T-helper 2 cell treated with Interferon-gamma antibody and Interleukin-4, amounts not matched to agents 5 μg/mL and 100 μg/mL, for 36 hours (primary cell): ENCODE data around the gene DGCR2.
"Not testable (repeated sequence)": the region's sequence is repeated elsewhere in the genome, so short reads cannot be mapped to it uniquely, and the experiment has no call there.

Experiments used
- DNase-seq: peaks from one replicate; pipeline ENCODE4 v3.0.0; 2021; ENCODE audit warnings: low spot score
- H3K27ac Mint-ChIP-seq: one replicate; pipeline ENCODE4 v1.8.0; 2021; ENCODE audit warnings: mild to moderate bottlenecking, mixed read lengths
- H3K27me3 Mint-ChIP-seq: one replicate; pipeline ENCODE4 v1.8.0; 2021; ENCODE audit warnings: low read depth, mixed read lengths
- H3K36me3 Mint-ChIP-seq: one replicate; pipeline ENCODE4 v1.8.0; 2021; ENCODE audit warnings: low read depth, mixed read lengths
- H3K4me1 Mint-ChIP-seq: one replicate; pipeline ENCODE4 v1.8.0; 2021; ENCODE audit warnings: low read depth, mixed read lengths
- H3K4me3 Mint-ChIP-seq: one replicate; pipeline ENCODE4 v1.8.0; 2022; ENCODE audit warnings: mild to moderate bottlenecking, moderate library complexity, mixed read lengths
- H3K9me3 Mint-ChIP-seq: one replicate; pipeline ENCODE4 v1.8.0; 2021; ENCODE audit warnings: mixed read lengths

Gene DGCR2

DNA sequence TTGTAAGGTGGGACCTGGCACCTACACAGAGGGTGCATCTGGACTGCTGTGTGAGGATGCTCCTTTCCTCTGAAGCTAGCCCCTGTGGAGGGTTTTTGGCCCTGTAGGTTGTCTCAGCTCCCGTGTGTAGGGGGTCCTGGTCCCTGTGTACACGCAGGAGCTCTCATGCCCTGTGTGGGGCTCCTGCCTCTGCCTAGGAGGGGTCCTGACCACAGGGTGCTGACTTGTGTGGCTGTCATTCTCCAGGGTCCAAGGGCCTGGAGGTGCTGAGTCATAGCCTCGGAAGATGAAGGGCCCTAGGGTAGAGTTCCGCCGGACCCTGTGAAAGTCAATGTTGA, 88.7 kb downstream of the DGCR2 start:
- H3K27me3 Mint-ChIP-seq = peaks cover 13% of the 10 kb centered on the region
- H3K4me1 Mint-ChIP-seq, H3K9me3 Mint-ChIP-seq, DNase-seq, H3K36me3 Mint-ChIP-seq, H3K4me3 Mint-ChIP-seq, H3K27ac Mint-ChIP-seq: not testable (repeated sequence)

GRCh38 chr22:19032898-19033567, 89.2 kb downstream of the DGCR2 start:
- not testable (repeated sequence) for H3K27ac Mint-ChIP-seq, H3K4me3 Mint-ChIP-seq, H3K9me3 Mint-ChIP-seq, H3K36me3 Mint-ChIP-seq, DNase-seq, H3K4me1 Mint-ChIP-seq
- H3K27me3 Mint-ChIP-seq = peaks cover 17% of the 10 kb centered on the region

GRCh38 chr22:19032156-19032785, 89.9 kb downstream of the DGCR2 start:
- H3K4me3 Mint-ChIP-seq, H3K36me3 Mint-ChIP-seq, H3K4me1 Mint-ChIP-seq, H3K27ac Mint-ChIP-seq, DNase-seq, H3K9me3 Mint-ChIP-seq: not testable (repeated sequence)
- H3K27me3 Mint-ChIP-seq = peaks cover 17% of the 10 kb centered on the region

DNA sequence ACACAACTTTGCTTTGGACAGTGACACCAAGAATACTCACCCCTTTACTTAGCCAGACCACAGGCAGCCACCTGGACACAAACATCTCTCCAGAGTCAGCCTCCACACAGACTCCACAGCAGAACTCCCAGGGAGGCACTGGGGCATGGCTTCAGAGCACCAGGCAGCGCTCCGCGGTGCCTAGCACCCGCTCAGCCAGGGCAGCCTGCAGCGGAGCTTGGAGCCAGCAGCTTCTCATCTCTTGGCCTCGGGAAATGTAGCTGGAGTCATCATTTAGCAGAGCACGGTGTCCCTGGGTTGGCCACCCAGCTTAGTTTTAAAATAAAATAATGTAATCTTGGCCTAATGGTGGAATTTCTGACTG, 91.3 kb downstream of the DGCR2 start:
- not testable (repeated sequence) for DNase-seq, H3K4me1 Mint-ChIP-seq, H3K4me3 Mint-ChIP-seq, H3K9me3 Mint-ChIP-seq, H3K36me3 Mint-ChIP-seq, H3K27ac Mint-ChIP-seq
- peaks cover 20% of the 10 kb centered on the region for H3K27me3 Mint-ChIP-seq

DNA sequence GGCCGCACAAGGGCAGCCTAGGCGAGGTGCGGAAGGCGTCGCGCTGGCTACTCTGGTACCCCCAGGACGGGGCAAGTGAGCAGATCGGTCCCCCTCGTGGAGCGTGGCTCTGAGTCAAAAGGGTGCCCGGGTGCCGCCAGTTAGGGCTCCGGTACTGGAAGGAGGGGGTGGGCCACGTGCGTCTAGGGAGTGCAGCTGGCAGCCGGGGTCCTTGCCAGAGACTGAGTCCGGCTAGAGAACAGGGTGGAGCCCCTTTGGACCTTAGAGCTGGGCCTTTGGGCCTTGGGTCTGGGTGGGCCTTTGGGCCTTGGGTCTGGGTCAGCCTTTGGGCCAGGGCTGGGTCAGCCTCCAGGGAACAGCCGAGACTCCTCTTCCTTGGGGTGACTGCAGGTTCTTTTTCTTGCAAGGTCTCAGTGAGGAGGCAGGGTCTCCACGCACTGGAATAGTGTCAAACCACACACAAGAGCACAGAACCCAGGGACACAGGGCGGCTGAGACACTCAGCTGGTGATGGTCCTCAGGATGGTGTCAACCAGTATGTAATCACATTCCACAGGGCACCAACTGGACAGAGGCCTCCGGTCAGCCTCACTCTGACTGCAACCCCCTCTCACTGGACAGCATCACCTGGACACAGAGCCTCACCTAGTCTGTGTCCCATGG, 91.9 kb downstream of the DGCR2 start:
- not testable (repeated sequence) for H3K4me3 Mint-ChIP-seq, H3K27ac Mint-ChIP-seq, H3K36me3 Mint-ChIP-seq, H3K4me1 Mint-ChIP-seq, H3K9me3 Mint-ChIP-seq, DNase-seq
- peaks cover 20% of the 10 kb centered on the region for H3K27me3 Mint-ChIP-seq

DNA sequence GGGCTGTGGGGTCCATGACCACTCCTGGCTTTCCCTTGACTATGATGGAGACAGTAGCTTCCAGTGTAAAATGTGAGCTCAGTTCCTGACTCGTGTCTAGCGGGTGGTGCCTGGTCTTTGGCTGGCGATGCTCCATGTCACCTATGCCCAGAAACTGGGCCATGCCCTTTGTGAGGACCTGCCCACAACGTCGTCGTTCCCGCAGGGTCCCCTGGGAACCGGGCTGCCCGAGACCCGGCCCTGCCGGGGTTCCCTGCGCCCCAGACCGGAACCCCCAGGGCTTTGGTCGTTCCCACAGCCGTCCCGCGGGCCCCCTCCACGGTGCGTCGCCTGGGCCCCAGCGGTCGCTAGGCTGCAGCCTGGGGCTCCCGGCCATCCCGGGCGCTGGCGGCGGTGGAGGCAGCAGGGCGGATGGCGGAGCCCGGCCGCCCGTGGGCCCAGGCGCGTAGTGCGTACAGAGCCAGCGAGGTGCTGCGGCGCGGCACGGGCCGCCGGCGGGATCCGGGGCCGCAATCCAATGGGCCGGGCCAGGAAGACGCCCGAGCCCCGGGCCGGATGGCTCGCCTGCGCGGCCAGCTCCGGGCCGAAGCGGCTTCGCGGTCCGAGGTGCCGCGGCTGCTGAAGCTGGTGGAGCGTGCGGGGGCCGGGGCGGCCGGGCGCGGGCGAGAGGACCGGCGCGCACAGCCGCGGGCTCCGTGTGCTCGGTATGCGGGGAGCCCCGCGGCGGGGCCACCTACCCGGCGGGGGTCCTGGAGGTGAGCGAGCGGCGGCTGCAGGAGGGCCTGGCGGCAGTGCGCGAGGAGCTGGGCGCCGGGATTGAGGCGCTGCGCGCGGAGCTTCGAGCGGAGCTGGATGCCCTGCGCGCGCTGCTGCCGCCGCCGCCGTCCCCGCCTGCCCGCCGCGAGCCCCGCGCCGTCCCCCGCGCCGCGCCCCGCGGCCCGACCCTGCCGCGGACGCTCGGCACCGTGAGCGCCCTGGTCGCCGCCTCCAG, 92.8 kb downstream of the DGCR2 start:
- H3K4me1 Mint-ChIP-seq, H3K36me3 Mint-ChIP-seq, DNase-seq, H3K27ac Mint-ChIP-seq, H3K4me3 Mint-ChIP-seq, H3K9me3 Mint-ChIP-seq: not testable (repeated sequence)
- peaks cover 20% of the 10 kb centered on the region for H3K27me3 Mint-ChIP-seq

GRCh38 chr22:19028060-19028455, 94.2 kb downstream of the DGCR2 start:
- H3K9me3 Mint-ChIP-seq, H3K4me1 Mint-ChIP-seq, H3K36me3 Mint-ChIP-seq, H3K27ac Mint-ChIP-seq, H3K4me3 Mint-ChIP-seq, DNase-seq: not testable (repeated sequence)
- peaks cover 20% of the 10 kb centered on the region for H3K27me3 Mint-ChIP-seq

DNA sequence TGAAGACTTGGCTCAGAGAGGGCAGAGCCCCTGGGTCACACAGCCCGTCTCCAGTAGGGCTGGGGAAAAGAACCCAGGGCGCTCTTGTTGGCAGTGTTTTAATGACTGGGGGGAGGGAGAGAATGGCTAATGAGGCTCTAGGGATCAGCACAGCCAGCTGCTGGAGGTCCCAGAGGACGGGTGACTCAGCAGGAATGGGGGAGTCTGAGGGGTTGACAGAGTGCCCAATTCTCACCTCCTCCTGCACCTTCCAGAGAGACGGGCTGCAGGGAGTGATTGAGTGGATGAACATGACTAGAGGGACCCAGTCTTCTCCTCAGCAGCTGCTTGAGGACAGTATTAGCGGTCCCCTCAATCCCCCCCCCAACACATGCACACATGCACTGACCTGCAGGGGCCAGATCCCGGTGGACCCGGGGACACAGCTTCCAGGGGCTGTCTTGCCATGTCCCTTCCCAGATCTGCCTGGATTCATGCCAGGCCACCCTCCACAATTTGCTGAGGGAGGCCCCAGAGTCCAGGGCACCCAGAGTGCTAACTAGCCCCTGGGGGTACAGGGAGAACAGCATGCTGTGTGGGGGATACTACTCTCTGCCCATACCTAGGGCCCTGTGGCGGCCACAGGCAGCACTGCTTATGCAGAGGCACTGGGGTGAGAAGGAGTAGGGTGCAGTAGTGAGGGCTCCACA, 94.7 kb downstream of the DGCR2 start:
- H3K9me3 Mint-ChIP-seq, H3K4me3 Mint-ChIP-seq, H3K27ac Mint-ChIP-seq, H3K4me1 Mint-ChIP-seq, H3K36me3 Mint-ChIP-seq, DNase-seq: not testable (repeated sequence)
- peaks cover 24% of the 10 kb centered on the region for H3K27me3 Mint-ChIP-seq

GRCh38 chr22:19026080-19026479, 96.1 kb downstream of the DGCR2 start:
- not testable (repeated sequence) for H3K4me3 Mint-ChIP-seq, H3K4me1 Mint-ChIP-seq, H3K9me3 Mint-ChIP-seq, H3K36me3 Mint-ChIP-seq, H3K27ac Mint-ChIP-seq, DNase-seq
- peaks cover 24% of the 10 kb centered on the region for H3K27me3 Mint-ChIP-seq

DNA sequence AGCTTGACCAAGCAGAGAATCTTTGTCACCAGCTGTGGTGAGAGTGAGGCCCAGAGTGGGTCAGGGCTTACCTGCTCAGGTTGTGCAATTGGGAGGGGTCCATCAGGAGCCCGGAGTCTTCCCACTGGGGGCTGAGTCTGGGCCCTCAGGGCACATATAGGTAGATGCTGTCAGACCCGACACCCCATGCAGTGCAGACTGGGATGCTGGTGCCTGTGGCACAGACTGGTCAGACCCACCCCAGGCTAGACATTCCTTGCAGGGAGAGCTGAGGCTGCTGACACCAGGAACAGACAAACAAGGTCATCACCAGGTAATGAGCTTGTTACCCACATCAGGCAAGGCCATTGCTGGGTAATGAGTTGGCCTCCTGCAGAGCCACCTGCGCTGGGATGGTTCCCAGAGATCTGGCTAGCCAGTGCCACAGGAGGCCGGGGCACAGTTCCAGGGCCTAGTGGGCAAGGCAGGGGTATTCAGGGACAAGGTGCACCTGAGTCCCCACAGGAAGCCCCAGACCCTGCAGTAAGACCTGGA, 97.2 kb downstream of the DGCR2 start:
- peaks cover 19% of the 10 kb centered on the region for H3K27me3 Mint-ChIP-seq
- H3K4me1 Mint-ChIP-seq, H3K4me3 Mint-ChIP-seq, H3K36me3 Mint-ChIP-seq, H3K9me3 Mint-ChIP-seq, DNase-seq, H3K27ac Mint-ChIP-seq: not testable (repeated sequence)

- not testable (repeated sequence) for H3K36me3 Mint-ChIP-seq, DNase-seq, H3K4me1 Mint-ChIP-seq, H3K27ac Mint-ChIP-seq, H3K9me3 Mint-ChIP-seq, H3K4me3 Mint-ChIP-seq
- H3K27me3 Mint-ChIP-seq = peaks cover 18% of the 10 kb centered on the region
Measured at GRCh38 chr22:19023931-19024330, 98.3 kb downstream of the DGCR2 start.

- no peaks in the 10 kb centered on the region for H3K36me3 Mint-ChIP-seq
- H3K27me3 Mint-ChIP-seq = peaks cover 10% of the 10 kb centered on the region
- peaks cover 4% of the 10 kb centered on the region for H3K4me1 Mint-ChIP-seq
- no peak overlapping the region for H3K4me3 Mint-ChIP-seq
- no peak overlapping the region for H3K27ac Mint-ChIP-seq
- H3K9me3 Mint-ChIP-seq = no peaks in the 10 kb centered on the region
- DNase-seq = no peak
Measured at GRCh38 chr22:19022755-19023154, 99.5 kb downstream of the DGCR2 start.

GRCh38 chr22:19019679-19020032, 102.6 kb downstream of the DGCR2 start:
- H3K36me3 Mint-ChIP-seq = no peaks in the 10 kb centered on the region
- no peak overlapping the region for H3K27ac Mint-ChIP-seq
- H3K4me1 Mint-ChIP-seq = peaks cover 4% of the 10 kb centered on the region
- H3K27me3 Mint-ChIP-seq = peaks cover 6% of the 10 kb centered on the region
- H3K4me3 Mint-ChIP-seq = no peak overlapping the region
- H3K9me3 Mint-ChIP-seq = no peaks in the 10 kb centered on the region
- no peak for DNase-seq
